Activated T-helper 1 cell treated with anti-CD3 and anti-CD28 coated beads, Interleukin-12 subunit alpha, Interleukin-12 subunit beta, Interleukin-2, Interleukin-4 antibody, amounts not matched to agents 30 ng/mL and 10 ng/mL and 1 ng/mL, durations not matched to agents 14 hours and 24 hours and 36 hours (primary cell): ENCODE results near the gene ZNF804A. TPM values are rescaled to one million over a fixed set of nuclear protein-coding genes. Genes with fewer than 3 reads are reported as not detected.

Source experiments
- DNase-seq: peaks from one replicate; pipeline ENCODE4 v3.0.0; 2021; ENCODE audit warnings: low spot score
- H3K27ac Mint-ChIP-seq: one replicate; pipeline ENCODE4 v1.8.0; 2021; ENCODE audit warnings: mild to moderate bottlenecking, mixed read lengths
- H3K27me3 Mint-ChIP-seq: one replicate; pipeline ENCODE4 v1.8.0; 2022; ENCODE audit warnings: mild to moderate bottlenecking, moderate library complexity, mixed read lengths; ENCODE audit not compliant: insufficient read depth
- H3K36me3 Mint-ChIP-seq: one replicate; pipeline ENCODE4 v1.8.0; 2021; ENCODE audit warnings: low read depth, mixed read lengths
- H3K4me1 Mint-ChIP-seq: one replicate; pipeline ENCODE4 v1.8.0; 2021; ENCODE audit warnings: low read depth, mixed read lengths
- H3K4me3 Mint-ChIP-seq: one replicate; pipeline ENCODE4 v1.8.0; 2021; ENCODE audit warnings: mild to moderate bottlenecking, moderate library complexity, mixed read lengths
- H3K9me3 Mint-ChIP-seq: one replicate; pipeline ENCODE4 v1.8.0; 2021; ENCODE audit warnings: mixed read lengths
- intact Hi-C: fragments of 100-400 bp; cut with micrococcal nuclease; formaldehyde crosslinking; loops from one replicate; pipeline ENCODE4 v1.15.1; 2024
- total RNA-seq: library from RNA; stranded (reverse); gene quantifications from 2 replicates; pipeline ENCODE4 v1.2.3, GENCODE V29; 2022

The ZNF804A gene
- total RNA-seq, 1 donor from 2014 or later = not detected

- H3K4me3 Mint-ChIP-seq = no peak overlapping the region
- no peaks in the 10 kb centered on the region for H3K36me3 Mint-ChIP-seq
- no peak overlapping the region for H3K27ac Mint-ChIP-seq
- no peak for DNase-seq
- no peaks in the 10 kb centered on the region for H3K4me1 Mint-ChIP-seq
- intact Hi-C loops = no loop called here
- no peaks in the 10 kb centered on the region for H3K9me3 Mint-ChIP-seq
- H3K27me3 Mint-ChIP-seq = no peaks in the 10 kb centered on the region
Measured at GRCh38 chr2:184815824-184816223, 217.5 kb downstream of the ZNF804A start.

GRCh38 chr2:184824597-184824996 is 226.3 kb downstream of the ZNF804A start:
- intact Hi-C loops = no loop called here
- no peak overlapping the region for H3K4me3 Mint-ChIP-seq
- H3K27ac Mint-ChIP-seq = no peak overlapping the region
- no peaks in the 10 kb centered on the region for H3K4me1 Mint-ChIP-seq
- no peaks in the 10 kb centered on the region for H3K9me3 Mint-ChIP-seq
- H3K27me3 Mint-ChIP-seq = no peaks in the 10 kb centered on the region
- no peaks in the 10 kb centered on the region for H3K36me3 Mint-ChIP-seq
- DNase-seq = no peak

GRCh38 chr2:184830531-184830930 is 232.2 kb downstream of the ZNF804A start:
- Mint-ChIP-seq H3K4me3 (no peak overlapping the region), H3K27ac (no peak overlapping the region), H3K27me3 (no peaks in the 10 kb centered on the region), H3K36me3 (no peaks in the 10 kb centered on the region), H3K9me3 (no peaks in the 10 kb centered on the region), H3K4me1 (no peaks in the 10 kb centered on the region)
- DNase-seq = no peak
- intact Hi-C loops = no loop called here

- Mint-ChIP-seq H3K4me3 (no peak overlapping the region), H3K9me3 (no peaks in the 10 kb centered on the region), H3K36me3 (no peaks in the 10 kb centered on the region), H3K4me1 (no peaks in the 10 kb centered on the region), H3K27me3 (no peaks in the 10 kb centered on the region), H3K27ac (no peak overlapping the region)
- no peak for DNase-seq
- intact Hi-C loops = no loop called here
Measured at GRCh38 chr2:184834699-184835397, 236.5 kb downstream of the ZNF804A start.

GRCh38 chr2:184835398-184835715 is 237.0 kb downstream of the ZNF804A start:
- Mint-ChIP-seq H3K27me3 (no peaks in the 10 kb centered on the region), H3K4me1 (no peaks in the 10 kb centered on the region), H3K27ac (no peak overlapping the region), H3K4me3 (no peak overlapping the region), H3K36me3 (no peaks in the 10 kb centered on the region), H3K9me3 (no peaks in the 10 kb centered on the region)
- no peak for DNase-seq
- intact Hi-C loops = no loop called here

- intact Hi-C loops = no loop called here
- Mint-ChIP-seq H3K27me3 (no peaks in the 10 kb centered on the region), H3K36me3 (no peaks in the 10 kb centered on the region), H3K27ac (no peak overlapping the region), H3K4me3 (no peak overlapping the region), H3K9me3 (no peaks in the 10 kb centered on the region), H3K4me1 (no peaks in the 10 kb centered on the region)
- DNase-seq = no peak
Measured at GRCh38 chr2:184847331-184847730, 249.0 kb downstream of the ZNF804A start.

- Mint-ChIP-seq H3K4me3 (no peak overlapping the region), H3K27ac (no peak overlapping the region), H3K9me3 (no peaks in the 10 kb centered on the region), H3K36me3 (no peaks in the 10 kb centered on the region), H3K4me1 (no peaks in the 10 kb centered on the region), H3K27me3 (no peaks in the 10 kb centered on the region)
- intact Hi-C loops = no loop called here
- no peak for DNase-seq
Measured at GRCh38 chr2:184849516-184849915, 251.2 kb downstream of the ZNF804A start.

GRCh38 chr2:184851576-184851975 is 253.2 kb downstream of the ZNF804A start:
- H3K4me3 Mint-ChIP-seq = no peak overlapping the region
- H3K4me1 Mint-ChIP-seq = no peaks in the 10 kb centered on the region
- no peak overlapping the region for H3K27ac Mint-ChIP-seq
- no peaks in the 10 kb centered on the region for H3K9me3 Mint-ChIP-seq
- intact Hi-C loops = no loop called here
- no peak for DNase-seq
- no peaks in the 10 kb centered on the region for H3K36me3 Mint-ChIP-seq
- H3K27me3 Mint-ChIP-seq = no peaks in the 10 kb centered on the region

GRCh38 chr2:184859187-184859586 is 260.9 kb downstream of the ZNF804A start:
- Mint-ChIP-seq H3K27ac (no peak overlapping the region), H3K36me3 (no peaks in the 10 kb centered on the region), H3K9me3 (peaks cover 27% of the 10 kb centered on the region), H3K27me3 (no peaks in the 10 kb centered on the region), H3K4me3 (no peak overlapping the region), H3K4me1 (no peaks in the 10 kb centered on the region)
- no peak for DNase-seq
- intact Hi-C loops = no loop called here

- no peaks in the 10 kb centered on the region for H3K4me1 Mint-ChIP-seq
- H3K27ac Mint-ChIP-seq = no peak overlapping the region
- no peaks in the 10 kb centered on the region for H3K27me3 Mint-ChIP-seq
- DNase-seq = no peak
- intact Hi-C loops = no loop called here
- H3K36me3 Mint-ChIP-seq = no peaks in the 10 kb centered on the region
- peaks cover 27% of the 10 kb centered on the region for H3K9me3 Mint-ChIP-seq
- no peak overlapping the region for H3K4me3 Mint-ChIP-seq
Measured at GRCh38 chr2:184860744-184861143, 262.4 kb downstream of the ZNF804A start.

GRCh38 chr2:184875212-184875611 is 276.9 kb downstream of the ZNF804A start:
- intact Hi-C loops = no loop called here
- H3K4me1 Mint-ChIP-seq = no peaks in the 10 kb centered on the region
- no peak for DNase-seq
- no peaks in the 10 kb centered on the region for H3K9me3 Mint-ChIP-seq
- no peaks in the 10 kb centered on the region for H3K36me3 Mint-ChIP-seq
- no peak overlapping the region for H3K27ac Mint-ChIP-seq
- H3K27me3 Mint-ChIP-seq = no peaks in the 10 kb centered on the region
- H3K4me3 Mint-ChIP-seq = no peak overlapping the region

GRCh38 chr2:184875911-184876310 is 277.6 kb downstream of the ZNF804A start:
- H3K27ac Mint-ChIP-seq = no peak overlapping the region
- intact Hi-C loops = no loop called here
- no peak for DNase-seq
- H3K27me3 Mint-ChIP-seq = no peaks in the 10 kb centered on the region
- no peak overlapping the region for H3K4me3 Mint-ChIP-seq
- H3K36me3 Mint-ChIP-seq = no peaks in the 10 kb centered on the region
- H3K9me3 Mint-ChIP-seq = no peaks in the 10 kb centered on the region
- H3K4me1 Mint-ChIP-seq = no peaks in the 10 kb centered on the region

- intact Hi-C loops = no loop called here
- H3K36me3 Mint-ChIP-seq = no peaks in the 10 kb centered on the region
- H3K4me1 Mint-ChIP-seq = no peaks in the 10 kb centered on the region
- H3K9me3 Mint-ChIP-seq = no peaks in the 10 kb centered on the region
- no peak for DNase-seq
- no peak overlapping the region for H3K4me3 Mint-ChIP-seq
- H3K27ac Mint-ChIP-seq = no peak overlapping the region
- H3K27me3 Mint-ChIP-seq = no peaks in the 10 kb centered on the region
Measured at GRCh38 chr2:184877909-184878308, 279.6 kb downstream of the ZNF804A start.

GRCh38 chr2:184879671-184880070 is 281.3 kb downstream of the ZNF804A start:
- intact Hi-C loops = no loop called here
- Mint-ChIP-seq H3K27me3 (no peaks in the 10 kb centered on the region), H3K4me3 (no peak overlapping the region), H3K27ac (no peak overlapping the region), H3K4me1 (no peaks in the 10 kb centered on the region), H3K9me3 (no peaks in the 10 kb centered on the region), H3K36me3 (no peaks in the 10 kb centered on the region)
- DNase-seq = no peak
